IMR-90 (cell line): ENCODE data around the gene C11orf97. TPM values are rescaled to one million over a fixed set of nuclear protein-coding genes. Genes with fewer than 3 reads are reported as not detected.

Source experiments
- ATAC-seq: fragments of 200-7000 bp; cut with Tn5 transposase; 2 replicates; pipeline ENCODE4 v1.9.1; 2020; ENCODE audit warnings: low read depth, mild to moderate bottlenecking, moderate library complexity
- BruUV-seq: library from RNA; stranded (reverse); fragments of 400-500 nt; replicated peaks from 2 replicates; lab custom pipeline; 2021; lab: Mats Ljungman, UMichigan
- CTCF ChIA-PET: fragments of 300-600 bp; formaldehyde crosslinking; extraction: SDS; loops from one replicate; lab custom pipeline; 2021; ENCODE audit warnings: antibody characterized with exemption; lab: Yijun Ruan, JAX
- POLR2A ChIA-PET: fragments of 300-600 bp; sonication (Branson Sonifier 250); formaldehyde crosslinking; loops from one replicate; lab custom pipeline; 2022; ENCODE audit warnings: antibody characterized with exemption; ENCODE audit not compliant: unreplicated experiment; lab: Charles Lee
- DNase-seq: peaks from one replicate; pipeline ENCODE4 v3.0.0; 2013
- H2AFZ ChIP-seq: replicated peaks from 2 replicates; pipeline ENCODE3; 2013; ENCODE audit warnings: low read length, mild to moderate bottlenecking; ENCODE audit not compliant: poor library complexity
- H2AK5ac ChIP-seq: 2 replicates; pipeline ENCODE4 v1.6.1; 2013; ENCODE audit warnings: low read depth, low read length, inconsistent platforms
- H2AK9ac ChIP-seq: replicated peaks from 2 replicates; pipeline ENCODE3; 2013; ENCODE audit warnings: mild to moderate bottlenecking, low read depth, low read length, moderate library complexity; ENCODE audit not compliant: poor library complexity
- H2BK120ac ChIP-seq: 2 replicates; pipeline ENCODE4 v1.6.1; 2013; ENCODE audit warnings: low read depth, low read length, inconsistent platforms
- H2BK15ac ChIP-seq: 3 replicates; pipeline ENCODE4 v1.6.1; 2013; ENCODE audit warnings: low read depth, low read length, inconsistent platforms
- H2BK20ac ChIP-seq: 2 replicates; pipeline ENCODE4 v1.6.1; 2013; ENCODE audit warnings: low read depth, mild to moderate bottlenecking, inconsistent platforms, low read length, moderate library complexity
- H2BK5ac ChIP-seq: 2 replicates; pipeline ENCODE4 v1.6.1; 2013; ENCODE audit warnings: mild to moderate bottlenecking, low read depth, low read length, inconsistent platforms; ENCODE audit not compliant: poor library complexity, severe bottlenecking
- H3K14ac ChIP-seq: replicated peaks from 2 replicates; pipeline ENCODE4 v1.6.1; 2013; ENCODE audit warnings: low read depth, low read length, inconsistent platforms
- H3K18ac ChIP-seq: 2 replicates; pipeline ENCODE4 v1.6.1; 2013; ENCODE audit warnings: low read depth, low read length, control low read depth
- H3K23ac ChIP-seq: 2 replicates; pipeline ENCODE4 v1.6.1; 2013; ENCODE audit warnings: low read depth, low read length, inconsistent platforms
- H3K27ac ChIP-seq: 2 replicates; pipeline ENCODE4 v1.5.1; 2013; ENCODE audit warnings: mild to moderate bottlenecking, control low read depth, low read length; ENCODE audit not compliant: insufficient read depth
- H3K27me3 ChIP-seq: 2 replicates; pipeline ENCODE4 v1.6.1; 2013; ENCODE audit warnings: low read length; ENCODE audit not compliant: control insufficient read depth, insufficient read depth
- H3K36me3 ChIP-seq: 2 replicates; pipeline ENCODE4 v1.6.1; 2013; ENCODE audit warnings: low read length, mixed read lengths; ENCODE audit not compliant: control insufficient read depth, insufficient read depth
- H3K4ac ChIP-seq: 2 replicates; pipeline ENCODE4 v1.6.1; 2013; ENCODE audit warnings: low read depth, low read length, inconsistent platforms
- H3K4me1 ChIP-seq: 2 replicates; pipeline ENCODE4 v1.6.1; 2013; ENCODE audit warnings: low read length, mixed read lengths; ENCODE audit not compliant: control insufficient read depth, insufficient read depth
- H3K4me2 ChIP-seq: 2 replicates; pipeline ENCODE4 v1.6.1; 2013; ENCODE audit warnings: low read depth, mild to moderate bottlenecking, control low read depth, low read length, moderate library complexity
- H3K4me3 ChIP-seq: 2 replicates; pipeline ENCODE4 v1.5.1; 2013; ENCODE audit warnings: low read depth, mild to moderate bottlenecking, control low read depth, low read length, moderate library complexity; ENCODE audit not compliant: insufficient read depth
- H3K56ac ChIP-seq: 2 replicates; pipeline ENCODE4 v1.6.1; 2013; ENCODE audit warnings: low read length, inconsistent platforms; ENCODE audit not compliant: insufficient read depth; ENCODE audit errors: extremely low read depth
- H3K79me1 ChIP-seq, 2 experiments: 2 replicates each; pipeline ENCODE4 v1.6.1; 2013; ENCODE audit warnings: low read length in 2 of 2, inconsistent platforms in 1 of 2, low read depth in 1 of 2
- H3K9ac ChIP-seq: 2 replicates; pipeline ENCODE4 v1.6.1; 2013; ENCODE audit warnings: low read depth, low read length, control low read depth
- H3K9me1 ChIP-seq: 2 replicates; pipeline ENCODE4 v1.6.1; 2013; ENCODE audit warnings: low read length, inconsistent platforms; ENCODE audit not compliant: insufficient read depth
- H3K9me3 ChIP-seq: 2 replicates; pipeline ENCODE4 v1.6.1; 2013; ENCODE audit warnings: low read length; ENCODE audit not compliant: control insufficient read depth, insufficient read depth
- H4K20me1 ChIP-seq: 2 replicates; pipeline ENCODE4 v1.6.1; 2013; ENCODE audit warnings: low read length, inconsistent platforms; ENCODE audit not compliant: insufficient read depth
- H4K5ac ChIP-seq: 2 replicates; pipeline ENCODE4 v1.6.1; 2013; ENCODE audit warnings: mild to moderate bottlenecking, low read depth, low read length, control low read depth
- H4K8ac ChIP-seq, 2 experiments: 2 replicates each; pipeline ENCODE4 v1.6.1; 2013; ENCODE audit warnings: low read depth in 2 of 2, low read length in 2 of 2, control low read depth in 1 of 2, inconsistent platforms in 1 of 2
- H4K91ac ChIP-seq: 2 replicates; pipeline ENCODE4 v1.6.1; 2013; ENCODE audit warnings: low read depth, low read length, inconsistent platforms; ENCODE audit not compliant: insufficient read depth
- BHLHE40 ChIP-seq: fragments of 150-350 bp; IDR thresholded peaks from 2 replicates; pipeline ENCODE4 v1.6.1; 2016; ENCODE audit warnings: mild to moderate bottlenecking, low read depth, low read length
- CEBPB ChIP-seq: IDR thresholded peaks from 2 replicates; pipeline ENCODE4 v1.6.1; 2012; ENCODE audit warnings: low read depth, low read length, improper control_type of control experiment
- CHD1 ChIP-seq: IDR thresholded peaks from 2 replicates; pipeline ENCODE4 v1.6.1; 2012; ENCODE audit warnings: low read depth, low read length, improper control_type of control experiment
- CTCF ChIP-seq: conservative IDR thresholded peaks from 2 replicates; pipeline ENCODE4 v1.5.1; 2012; ENCODE audit warnings: mild to moderate bottlenecking, low read depth, low read length, improper control_type of control experiment
- ELK1 ChIP-seq: fragments of 150-350 bp; IDR thresholded peaks from 2 replicates; pipeline ENCODE4 v1.6.1; 2016; ENCODE audit warnings: low read depth, mild to moderate bottlenecking, low read length, moderate library complexity, borderline replicate concordance
- FOS ChIP-seq: fragments of 150-350 bp; IDR thresholded peaks from 2 replicates; pipeline ENCODE4 v1.6.1; 2016; ENCODE audit warnings: low read depth, low read length
- MAFK ChIP-seq: IDR thresholded peaks from 2 replicates; pipeline ENCODE4 v1.6.1; 2012; ENCODE audit warnings: low read depth, low read length, improper control_type of control experiment
- MAZ ChIP-seq: IDR thresholded peaks from 2 replicates; pipeline ENCODE4 v1.6.1; 2012; ENCODE audit warnings: low read depth, mild to moderate bottlenecking, low read length, improper control_type of control experiment, moderate library complexity, borderline replicate concordance
- MXI1 ChIP-seq: IDR thresholded peaks from 2 replicates; pipeline ENCODE4 v1.6.1; 2012; ENCODE audit warnings: low read depth, mild to moderate bottlenecking, low read length, moderate library complexity, borderline replicate concordance
- NFE2L2 ChIP-seq: fragments of 150-350 bp; IDR thresholded peaks from 2 replicates; pipeline ENCODE4 v1.6.1; 2016; ENCODE audit warnings: low read depth, mild to moderate bottlenecking, low read length
- POLR2A ChIP-seq: IDR thresholded peaks from 2 replicates; pipeline ENCODE4 v1.6.1; 2012; ENCODE audit warnings: mild to moderate bottlenecking, low read depth, low read length
- RAD21 ChIP-seq: IDR thresholded peaks from 2 replicates; pipeline ENCODE4 v1.6.1; 2012; ENCODE audit warnings: low read length, improper control_type of control experiment
- RCOR1 ChIP-seq: IDR thresholded peaks from 2 replicates; pipeline ENCODE4 v1.6.1; 2012; ENCODE audit warnings: mild to moderate bottlenecking, low read length, improper control_type of control experiment; ENCODE audit not compliant: insufficient replicate concordance
- RFX5 ChIP-seq: IDR thresholded peaks from 2 replicates; pipeline ENCODE4 v1.8.0; 2012; ENCODE audit warnings: low read depth, mild to moderate bottlenecking, low read length, moderate library complexity
- SMC3 ChIP-seq: fragments of 150-350 bp; IDR thresholded peaks from 2 replicates; pipeline ENCODE4 v1.6.1; 2016; ENCODE audit warnings: low read depth, mild to moderate bottlenecking, antibody characterized with exemption, low read length, moderate library complexity
- USF2 ChIP-seq: fragments of 150-350 bp; IDR thresholded peaks from 2 replicates; pipeline ENCODE4 v1.6.1; 2017; ENCODE audit warnings: mild to moderate bottlenecking, antibody characterized with exemption, low read length, low read depth
- WGBS, 2 experiments: methylation state at CpG; one replicate each; pipeline versions ENCODE4 v1.1.5 to v1.1.7; 2013; ENCODE audit warnings: missing lambda C conversion rate in 2 of 2; ENCODE audit not compliant: insufficient read length in 1 of 2; ENCODE audit errors: extremely low coverage in 2 of 2; 5-methylcytosine and 5-hydroxymethylcytosine counted together
- dilution Hi-C: fragments of 300-500 bp; cut with HindIII; formaldehyde crosslinking; loops from one replicate; pipeline ENCODE4 v1.14.3; 2018; ENCODE audit warnings: low sequenced_read_pairs; ENCODE audit not compliant: unreplicated experiment
- in situ Hi-C: fragments of 300-500 bp; cut with MboI; formaldehyde crosslinking; loops from 3 replicates; pipeline ENCODE4 v1.14.3; 2019; ENCODE audit warnings: low sequenced_read_pairs, inconsistent platforms, mixed read lengths
- intact Hi-C: fragments of 100-400 bp; cut with micrococcal nuclease; formaldehyde crosslinking; loops from 2 replicates; pipeline ENCODE4 v1.10.0; 2022
- polyA plus RNA-seq, 3 experiments: library from polyadenylated mRNA; depleted of rRNA; stranded (reverse); fragments of >200 nt; gene quantifications; 2 replicates each; pipeline ENCODE4 v1.2.3, GENCODE V29; 2012; ENCODE audit warnings: low replicate concordance in 1 of 3
- total RNA-seq: library from RNA; depleted of rRNA; stranded (reverse); fragments of >200 nt; gene quantifications from 2 replicates; pipeline ENCODE4 v1.2.3, GENCODE V29; 2012

C11orf97 gene
- total and polyA plus RNA-seq, 2 of the 4 experiments (the other 2 are of a cell fraction): not detected

GRCh38 chr11:94501522-94501921, 10.7 kb upstream of the C11orf97 start:
- no peak overlapping the region for H3K14ac ChIP-seq
- WGBS, 2 experiments: no CpG with 5 or more reads among the region's 2 CpGs
- TF ChIP-seq RCOR1 (no peak), RAD21 (no peak), BHLHE40 (no peak), POLR2A (no peak), FOS (no peak), MAFK (no peak), MXI1 (no peak), CHD1 (no peak), USF2 (no peak), CTCF (no peak), NFE2L2 (no peak), CEBPB (no peak), MAZ (no peak), SMC3 (no peak), RFX5 (no peak), ELK1 (no peak)
- no peak overlapping the region for H3K23ac ChIP-seq
- no peaks in the 10 kb centered on the region for H3K9me1 ChIP-seq
- no peak overlapping the region for H3K56ac ChIP-seq
- in situ Hi-C loops: loop anchor here (5.0 to 10.0 kb wide), 2 partner anchors 329 to 607 kb away; no protein-coding TSS in a partner anchor
- no peak overlapping the region for H4K8ac ChIP-seq
- H4K91ac ChIP-seq: no peak overlapping the region
- no peak overlapping the region for H2AFZ ChIP-seq
- intact Hi-C loops: no loop called here
- DNase-seq (no peak), ATAC-seq (no peak)
- H3K4ac ChIP-seq: no peak overlapping the region
- H3K18ac ChIP-seq: no peak overlapping the region
- no peak overlapping the region for H3K4me3 ChIP-seq
- no peak overlapping the region for H2AK9ac ChIP-seq
- H3K4me1 ChIP-seq: no peaks in the 10 kb centered on the region
- no peak overlapping the region for H4K5ac ChIP-seq
- no peaks in the 10 kb centered on the region for H4K20me1 ChIP-seq
- H3K36me3 ChIP-seq: peaks cover 6% of the 10 kb centered on the region
- no TSS peak for BruUV-seq
- no peak overlapping the region for H2BK20ac ChIP-seq
- no peak overlapping the region for H3K9ac ChIP-seq
- no peak overlapping the region for H3K27ac ChIP-seq
- no peaks in the 10 kb centered on the region for H3K27me3 ChIP-seq
- H3K9me3 ChIP-seq: no peaks in the 10 kb centered on the region
- dilution Hi-C loops: no loop called here
- no peaks in the 10 kb centered on the region for H3K79me1 ChIP-seq
- CTCF ChIA-PET: interaction anchor here (1.2 to 3.0 kb wide), 2 partner anchors 582 to 606 kb away, joined by 3 to 18 read pairs; no protein-coding TSS in a partner anchor
- POLR2A ChIA-PET: no interaction called here
- H3K4me2 ChIP-seq: no peak overlapping the region
- no peak overlapping the region for H2BK5ac ChIP-seq
- no peak overlapping the region for H2AK5ac ChIP-seq
- H2BK120ac ChIP-seq: no peak overlapping the region
- H2BK15ac ChIP-seq: no peak overlapping the region
